GM23248 (cell line): ENCODE data around the gene COL13A1. TPM values are rescaled to one million over a fixed set of nuclear protein-coding genes. Genes with fewer than 3 reads are reported as not detected.

Experiments used
- DNase-seq: peaks from one replicate; pipeline ENCODE4 v3.0.0-alpha.2; 2015
- H2AFZ ChIP-seq: fragments of 200-600 bp; sonication (generic); 2 replicates; pipeline ENCODE4 v1.6.1; 2016; ENCODE audit warnings: antibody characterized with exemption
- H3F3A ChIP-seq: fragments of 200-600 bp; sonication (generic); 2 replicates; pipeline ENCODE4 v1.6.1; 2016; ENCODE audit warnings: mild to moderate bottlenecking, antibody characterized with exemption, mixed run types; ENCODE audit not compliant: insufficient read depth
- H3K27ac ChIP-seq: fragments of 200-600 bp; sonication (generic); 2 replicates; pipeline ENCODE4 v1.5.1; 2016; ENCODE audit warnings: mild to moderate bottlenecking
- H3K27me3 ChIP-seq: fragments of 200-600 bp; sonication (generic); replicated peaks from 2 replicates; pipeline ENCODE4 v1.6.1; 2016; ENCODE audit warnings: mild to moderate bottlenecking; ENCODE audit not compliant: insufficient read depth
- H3K36me3 ChIP-seq: fragments of 200-600 bp; sonication (generic); 2 replicates; pipeline ENCODE4 v1.6.1; 2016; ENCODE audit warnings: low read depth, mild to moderate bottlenecking
- H3K4me1 ChIP-seq: fragments of 200-600 bp; sonication (generic); 2 replicates; pipeline ENCODE4 v1.6.1; 2016; ENCODE audit warnings: mild to moderate bottlenecking; ENCODE audit not compliant: insufficient read depth
- H3K4me2 ChIP-seq: fragments of 200-600 bp; sonication (generic); one replicate; pipeline ENCODE4 v1.6.1; 2016; ENCODE audit warnings: mild to moderate bottlenecking; ENCODE audit not compliant: unreplicated experiment
- H3K4me3 ChIP-seq: fragments of 200-600 bp; sonication (generic); 2 replicates; pipeline ENCODE4 v1.5.1; 2016; ENCODE audit warnings: mild to moderate bottlenecking
- H3K79me2 ChIP-seq: fragments of 200-600 bp; sonication (generic); 2 replicates; pipeline ENCODE4 v1.6.1; 2016; ENCODE audit warnings: mild to moderate bottlenecking; ENCODE audit not compliant: insufficient read depth
- H3K9ac ChIP-seq: fragments of 200-600 bp; sonication (generic); 2 replicates; pipeline ENCODE4 v1.6.1; 2016; ENCODE audit warnings: mild to moderate bottlenecking
- H3K9me2 ChIP-seq: fragments of 200-600 bp; sonication (generic); 2 replicates; pipeline ENCODE4 v1.6.1; 2016; ENCODE audit warnings: mixed run types, mild to moderate bottlenecking, moderate library complexity; ENCODE audit not compliant: insufficient read depth
- H3K9me3 ChIP-seq: fragments of 200-600 bp; sonication (generic); one replicate; pipeline ENCODE4 v1.6.1; 2017; ENCODE audit warnings: low read depth
- H4K20me1 ChIP-seq: fragments of 200-600 bp; sonication (generic); 2 replicates; pipeline ENCODE4 v1.6.0; 2016; ENCODE audit not compliant: insufficient read depth
- EZH2 ChIP-seq: fragments of 200-600 bp; sonication (generic); IDR thresholded peaks from 2 replicates; pipeline ENCODE4 v1.6.1; 2018; ENCODE audit warnings: antibody characterized with exemption, mild to moderate bottlenecking; ENCODE audit not compliant: insufficient read depth, poor library complexity, severe bottlenecking
- EZH2phosphoT487 ChIP-seq: fragments of 200-600 bp; sonication (generic); IDR thresholded peaks from 2 replicates; pipeline ENCODE4 v1.6.1; 2018; ENCODE audit warnings: antibody characterized with exemption, moderate library complexity, mild to moderate bottlenecking, low read depth; ENCODE audit not compliant: insufficient read depth
- WGBS, 2 experiments: methylation state at CpG; one replicate each; pipeline ENCODE4 v1.1.6; 2015 to 2017; ENCODE audit warnings: low lambda C conversion rate in 2 of 2, low coverage in 1 of 2; ENCODE audit errors: missing lambda C conversion rate in 2 of 2; 5-methylcytosine and 5-hydroxymethylcytosine counted together
- in situ Hi-C: fragments of 300-500 bp; cut with MboI; formaldehyde crosslinking; loops from 2 replicates; pipeline ENCODE4 v1.15.0; 2020
- polyA plus RNA-seq: library from polyadenylated mRNA; unstranded; fragments of >200 nt; fragmentation: Nextera tagmentation; extraction: Ambion mirVana; gene quantifications from 2 replicates; pipeline ENCODE4 v1.2.1, GENCODE V29; 2016
- total RNA-seq: library from RNA; depleted of rRNA; stranded (reverse); fragments of >200 nt; shearing (Covaris generic); gene quantifications from 2 replicates; pipeline ENCODE4 v1.2.3, GENCODE V29; 2014

COL13A1 gene
- total and polyA plus RNA-seq, 2 experiments from 2014 or later = 12.8 to 17.3 TPM

DNA sequence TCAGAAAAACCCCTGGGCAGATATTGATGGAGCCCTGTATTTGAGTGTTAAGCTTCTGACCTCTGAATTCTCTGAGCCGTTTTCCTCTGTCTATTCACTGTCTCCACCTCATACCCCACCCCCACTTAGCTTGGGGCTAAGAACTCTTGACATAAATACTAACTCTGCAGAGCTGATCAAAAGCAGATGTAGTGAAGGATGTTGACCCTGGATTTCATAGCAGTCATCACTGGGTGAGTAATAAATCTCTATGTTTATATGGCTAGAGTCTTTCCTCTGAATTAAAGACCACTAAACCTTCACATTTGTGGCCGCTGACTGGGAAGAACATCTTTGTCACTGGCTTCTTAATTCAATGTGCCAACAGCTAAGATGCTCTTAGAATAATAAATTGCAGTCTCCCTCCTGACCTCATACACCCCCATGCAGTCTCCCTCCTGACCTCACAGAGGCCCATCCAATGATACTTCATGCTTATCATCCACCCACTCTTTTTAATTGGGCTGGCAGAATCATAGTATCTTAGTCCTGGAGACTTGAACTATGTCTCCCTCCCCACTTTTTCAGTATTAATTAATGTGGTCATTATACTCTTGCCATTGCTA, 172.9 kb downstream of the COL13A1 start:
- WGBS, 2 experiments = 0 to 3% methylated on average over 2 of the region's 2 CpGs
- H4K20me1 ChIP-seq = no peaks in the 10 kb centered on the region

DNA sequence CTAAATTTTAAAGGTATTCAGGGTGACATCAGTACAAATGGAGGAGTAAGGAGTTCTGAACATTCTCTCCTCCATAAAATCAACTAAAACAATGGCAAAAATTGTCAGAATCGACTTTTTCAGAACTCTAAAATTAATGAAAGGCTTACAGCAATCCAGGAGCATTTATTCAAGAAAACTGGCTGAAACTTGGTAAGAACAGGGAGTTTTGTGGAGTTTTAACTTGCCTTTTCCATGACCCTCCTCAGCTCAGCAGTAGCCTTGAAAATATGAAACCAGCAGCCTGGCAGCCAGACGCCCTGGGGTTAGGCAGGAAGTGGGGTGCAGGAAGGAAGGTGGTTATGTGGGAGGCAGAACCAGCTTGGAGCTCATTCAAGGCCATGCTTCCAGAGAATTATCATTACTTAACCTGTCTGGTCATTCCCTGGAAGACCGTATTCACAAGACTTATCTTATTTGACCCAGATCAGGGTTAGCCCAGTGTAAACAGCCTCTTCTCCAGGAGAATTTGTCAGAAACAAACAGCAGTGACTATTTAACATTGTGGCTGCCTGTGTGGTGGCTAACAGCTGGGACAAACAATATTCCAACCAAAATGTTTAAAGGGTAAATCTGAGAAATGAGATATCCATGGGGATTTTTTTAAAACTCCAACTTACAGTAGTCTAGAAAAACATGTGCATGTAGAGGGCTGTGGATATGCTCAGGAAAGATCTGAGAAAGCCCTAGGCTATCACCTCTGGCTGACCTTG, 175.3 kb downstream of the COL13A1 start:
- Histone ChIP-seq H3K27me3 (peaks cover 63% of the 10 kb centered on the region), H3K4me2 (no peak overlapping the region), H4K20me1 (no peaks in the 10 kb centered on the region), H3K4me3 (no peak overlapping the region), H3K4me1 (peaks cover 13% of the 10 kb centered on the region), H3K9ac (no peak overlapping the region), H3K9me2 (no peaks in the 10 kb centered on the region), H3K36me3 (no peaks in the 10 kb centered on the region), H3F3A (peaks cover 27% of the 10 kb centered on the region; the same call in 1 of the 2 replicates), H3K9me3 (no peaks in the 10 kb centered on the region), H3K79me2 (no peaks in the 10 kb centered on the region), H3K27ac (no peak overlapping the region), H2AFZ (no peak overlapping the region)
- TF ChIP-seq EZH2phosphoT487 (no peak), EZH2 (no peak)
- no peak for DNase-seq
- in situ Hi-C loops = no loop called here
- 61 to 64% methylated on average over 3 of the region's 3 CpGs for WGBS, 2 experiments

More for the DNA sequence above, 172.9 kb downstream of the COL13A1 start:
- Histone ChIP-seq H3K36me3 (no peaks in the 10 kb centered on the region), H3K4me2 (peak overlapping the region; percentile 28), H3K9me2 (no peaks in the 10 kb centered on the region), H3K4me3 (no peak overlapping the region), H3K27ac (no peak overlapping the region), H3K4me1 (peaks cover 13% of the 10 kb centered on the region), H2AFZ (no peak overlapping the region), H3K27me3 (peaks cover 66% of the 10 kb centered on the region), H3F3A (peaks cover 27% of the 10 kb centered on the region; the same call in 1 of the 2 replicates), H3K9ac (no peak overlapping the region), H3K79me2 (no peaks in the 10 kb centered on the region), H3K9me3 (no peaks in the 10 kb centered on the region)
- TF ChIP-seq EZH2phosphoT487 (peak; percentile 94), EZH2 (no peak)
- in situ Hi-C loops = no loop called here
- peak; percentile 75 for DNase-seq

DNA sequence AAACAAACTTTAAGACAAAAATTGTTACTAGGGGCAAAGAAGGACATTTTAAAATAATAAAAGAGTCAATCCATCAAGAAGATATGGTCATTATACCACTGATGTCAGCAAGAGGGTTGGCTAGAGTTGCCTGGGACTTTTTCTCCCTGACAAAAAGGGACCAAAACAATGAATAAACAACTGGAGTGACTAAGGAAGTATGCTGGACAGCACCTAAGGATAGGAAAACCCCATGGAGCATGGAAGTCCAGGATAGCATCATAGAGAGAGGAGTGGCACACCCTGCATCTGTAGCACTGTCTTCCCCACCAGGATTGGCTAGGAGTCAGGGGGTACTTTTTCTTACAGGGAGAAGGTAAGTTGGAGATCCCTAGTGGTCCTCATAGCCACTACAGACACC, 177.5 kb downstream of the COL13A1 start:
- TF ChIP-seq EZH2 (no peak), EZH2phosphoT487 (no peak)
- Histone ChIP-seq H3F3A (peaks cover 14% of the 10 kb centered on the region; the same call in 1 of the 2 replicates), H3K4me1 (peaks cover 13% of the 10 kb centered on the region), H3K4me3 (no peak overlapping the region), H3K36me3 (no peaks in the 10 kb centered on the region), H2AFZ (no peak overlapping the region), H3K4me2 (no peak overlapping the region), H3K27me3 (peaks cover 71% of the 10 kb centered on the region), H3K9me3 (no peaks in the 10 kb centered on the region), H3K27ac (no peak overlapping the region), H3K9ac (no peak overlapping the region), H3K79me2 (no peaks in the 10 kb centered on the region), H3K9me2 (no peaks in the 10 kb centered on the region), H4K20me1 (no peaks in the 10 kb centered on the region)
- DNase-seq = no peak
- in situ Hi-C loops = no loop called here

DNA sequence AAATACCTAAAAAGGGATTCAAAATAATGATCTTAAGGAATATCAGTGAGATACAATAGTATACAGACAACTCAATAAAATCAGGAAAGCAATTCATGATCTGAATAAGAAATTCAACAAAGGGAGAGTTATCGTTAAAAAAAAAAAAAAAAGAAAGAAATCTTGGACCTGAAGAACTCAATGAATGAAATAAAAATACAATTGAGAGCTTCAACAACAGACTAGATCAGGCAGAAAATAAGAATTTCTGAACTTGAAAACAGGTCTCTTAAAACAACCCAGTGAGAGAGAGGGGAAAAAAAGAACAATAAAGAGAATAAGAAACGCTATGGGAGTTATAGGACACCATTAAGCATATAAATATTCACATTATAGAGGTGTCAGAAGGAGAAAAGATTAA, 179.0 kb downstream of the COL13A1 start:
- Histone ChIP-seq H3K9me3 (no peaks in the 10 kb centered on the region), H3F3A (0 out of 2 replicates have a peak, but pooled peaks cover 1% of the 10 kb centered on the region), H3K9me2 (no peaks in the 10 kb centered on the region), H3K36me3 (no peaks in the 10 kb centered on the region), H3K4me3 (no peak overlapping the region), H3K27me3 (peaks cover 77% of the 10 kb centered on the region), H3K27ac (no peak overlapping the region), H3K9ac (no peak overlapping the region), H2AFZ (no peak overlapping the region), H3K4me1 (no peaks in the 10 kb centered on the region), H3K79me2 (no peaks in the 10 kb centered on the region), H4K20me1 (no peaks in the 10 kb centered on the region), H3K4me2 (no peak overlapping the region)
- no peak for DNase-seq
- 65 to 71% methylated on average over 2 of the region's 2 CpGs for WGBS, 2 experiments
- in situ Hi-C loops = no loop called here
- TF ChIP-seq EZH2 = no peak
- no peak for TF ChIP-seq EZH2phosphoT487
